ENCODE results near the gene FBN1. TPM values are rescaled to one million over a fixed set of nuclear protein-coding genes. Genes with fewer than 3 reads are reported as not detected.

The FBN1 gene
- polyA plus RNA-seq, 2 of the 4 experiments (the other 2 are of a cell fraction): 6.3 to 9.4 TPM

DNA sequence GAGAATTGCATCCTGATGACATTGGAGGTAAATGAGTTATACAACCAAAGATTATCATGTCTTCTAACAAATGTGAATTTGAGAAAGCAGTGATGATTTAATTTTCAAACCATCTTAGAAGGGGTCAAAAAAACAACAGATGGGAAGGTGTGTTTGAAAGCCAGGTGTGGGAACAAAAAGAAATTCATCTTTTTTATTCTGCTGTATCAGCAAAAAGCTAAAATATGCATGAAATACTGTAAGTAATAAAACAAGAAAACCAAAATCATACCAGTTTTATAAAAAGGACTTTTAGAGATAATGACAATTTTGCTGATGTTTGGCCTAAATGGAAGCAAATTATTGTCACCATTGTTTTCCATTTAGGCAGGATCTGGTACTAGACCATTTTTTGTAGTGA, 145.5 kb downstream of the FBN1 start:
- H3K4me2 ChIP-seq: no peak overlapping the region
- ATAC-seq (no peak), FAIRE-seq (no peak), DNase-seq (ENCODE audit: low read depth in 1 of 2, low spot score in 1 of 2) (no peak)
- H3K9me3 ChIP-seq: no peaks in the 10 kb centered on the region
- ChIA-PET POLR2A (no interaction called here), CTCF (interaction anchor here (1.3 kb wide), 1 partner anchor 141 kb away, joined by 3 read pairs; no protein-coding TSS in a partner anchor)
- TF ChIP-seq FOSB (CRISPR knock-in tag; IDR thresholded peaks at IDR 0.05): no peak
- peak; percentile 95 for TF ChIP-seq MAFK (IDR thresholded peaks at IDR 0.05; ENCODE audit: partially characterized antibody)
- no peak overlapping the region for H3K27ac ChIP-seq
- H3K4me1 ChIP-seq: no peaks in the 10 kb centered on the region
- no peak overlapping the region for H3K4me3 ChIP-seq

- POLR2A ChIA-PET: no interaction called here
- H3K4me3 ChIP-seq: no peak overlapping the region
- ATAC-seq: no peak
- no peak for FAIRE-seq
- TF ChIP-seq FOSB (CRISPR knock-in tag; IDR thresholded peaks at IDR 0.05) (no peak), EHMT2 (IDR thresholded peaks at IDR 0.05; ENCODE audit: low read depth) (no peak), GATA3 (IDR thresholded peaks at IDR 0.05; ENCODE audit: borderline replicate concordance) (no peak), KDM5A (IDR thresholded peaks at IDR 0.05) (no peak), FOXS1 (CRISPR knock-in tag; IDR thresholded peaks at IDR 0.05) (no peak), SMC3 (IDR thresholded peaks at IDR 0.05) (no peak), RCOR1 (IDR thresholded peaks at IDR 0.05; ENCODE audit: low read depth, low read length) (no peak), NR3C1 (IDR thresholded peaks at IDR 0.05) (no peak), RAD21 (conservative IDR thresholded peaks at IDR 0.05 in 1 of 2, IDR thresholded peaks at IDR 0.05 in 1 of 2) (no peak), JUN (IDR thresholded peaks at IDR 0.05) (no peak), NFE2L2 (conservative IDR thresholded peaks at IDR 0.05; ENCODE audit: low read length) (no peak), ZC3H11A (IDR thresholded peaks at IDR 0.05) (no peak), ZNF302 (CRISPR knock-in tag; IDR thresholded peaks at IDR 0.05) (no peak), HOXB13 (CRISPR knock-in tag; IDR thresholded peaks at IDR 0.05; ENCODE audit: low read depth) (no peak), POLR2AphosphoS2 (conservative IDR thresholded peaks at IDR 0.05; ENCODE audit: low read length) (no peak), MAZ (IDR thresholded peaks at IDR 0.05; ENCODE audit: borderline replicate concordance, low read depth, low read length) (no peak), NPAS2 (CRISPR knock-in tag; IDR thresholded peaks at IDR 0.05; ENCODE audit: borderline replicate concordance) (no peak)
- TF ChIP-seq, protein P1, sequence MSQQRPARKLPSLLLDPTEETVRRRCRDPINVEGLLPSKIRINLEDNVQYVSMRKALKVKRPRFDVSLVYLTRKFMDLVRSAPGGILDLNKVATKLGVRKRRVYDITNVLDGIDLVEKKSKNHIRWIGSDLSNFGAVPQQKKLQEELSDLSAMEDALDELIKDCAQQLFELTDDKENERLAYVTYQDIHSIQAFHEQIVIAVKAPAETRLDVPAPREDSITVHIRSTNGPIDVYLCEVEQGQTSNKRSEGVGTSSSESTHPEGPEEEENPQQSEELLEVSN (IDR thresholded peaks at IDR 0.05; ENCODE audit: borderline replicate concordance, low read depth): no peak
- TF ChIP-seq, protein P2, sequence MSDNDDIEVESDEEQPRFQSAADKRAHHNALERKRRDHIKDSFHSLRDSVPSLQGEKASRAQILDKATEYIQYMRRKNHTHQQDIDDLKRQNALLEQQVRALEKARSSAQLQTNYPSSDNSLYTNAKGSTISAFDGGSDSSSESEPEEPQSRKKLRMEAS (IDR thresholded peaks at IDR 0.05): no peak
- TF ChIP-seq, protein P3, sequence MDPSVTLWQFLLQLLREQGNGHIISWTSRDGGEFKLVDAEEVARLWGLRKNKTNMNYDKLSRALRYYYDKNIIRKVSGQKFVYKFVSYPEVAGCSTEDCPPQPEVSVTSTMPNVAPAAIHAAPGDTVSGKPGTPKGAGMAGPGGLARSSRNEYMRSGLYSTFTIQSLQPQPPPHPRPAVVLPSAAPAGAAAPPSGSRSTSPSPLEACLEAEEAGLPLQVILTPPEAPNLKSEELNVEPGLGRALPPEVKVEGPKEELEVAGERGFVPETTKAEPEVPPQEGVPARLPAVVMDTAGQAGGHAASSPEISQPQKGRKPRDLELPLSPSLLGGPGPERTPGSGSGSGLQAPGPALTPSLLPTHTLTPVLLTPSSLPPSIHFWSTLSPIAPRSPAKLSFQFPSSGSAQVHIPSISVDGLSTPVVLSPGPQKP (IDR thresholded peaks at IDR 0.05; ENCODE audit: low read depth, low read length): no peak
- no peak for DNase-seq (ENCODE audit: low read depth in 1 of 2, low spot score in 1 of 2)
- H3K27ac ChIP-seq: no peak overlapping the region
- no peaks in the 10 kb centered on the region for H3K4me1 ChIP-seq
- 88% methylated on average over 3 of the region's 3 CpGs for WGBS (ENCODE audit: missing lambda C conversion rate)
- H3K9me3 ChIP-seq: no peaks in the 10 kb centered on the region
- CTCF ChIA-PET: no interaction called here
- no peak overlapping the region for H3K4me2 ChIP-seq
Measured at GRCh38 chr15:48498828-48499227, 146.7 kb downstream of the FBN1 start.

- WGBS (ENCODE audit: missing lambda C conversion rate): 92% methylated on average over 2 of the region's 2 CpGs
- Histone ChIP-seq H3K4me2 (no peak overlapping the region), H3K27ac (no peak overlapping the region), H3K4me1 (no peaks in the 10 kb centered on the region), H3K9me3 (no peaks in the 10 kb centered on the region), H3K4me3 (no peak overlapping the region)
- ATAC-seq (no peak), FAIRE-seq (no peak), DNase-seq (ENCODE audit: low read depth in 1 of 2, low spot score in 1 of 2) (no peak)
- TF ChIP-seq BCL3 (IDR thresholded peaks at IDR 0.05) (no peak), JUN (IDR thresholded peaks at IDR 0.05) (no peak), EHMT2 (IDR thresholded peaks at IDR 0.05; ENCODE audit: low read depth) (no peak), HOXA7 (CRISPR knock-in tag; IDR thresholded peaks at IDR 0.05) (no peak), MAFK (IDR thresholded peaks at IDR 0.05; ENCODE audit: partially characterized antibody) (no peak), SREBF2 (IDR thresholded peaks at IDR 0.05) (no peak), CBX8 (IDR thresholded peaks at IDR 0.05) (no peak), JUNB (IDR thresholded peaks at IDR 0.05) (no peak), MYC (IDR thresholded peaks at IDR 0.05; ENCODE audit: borderline replicate concordance, low read length) (no peak), CEBPB (IDR thresholded peaks at IDR 0.05) (no peak), RCOR1 (IDR thresholded peaks at IDR 0.05; ENCODE audit: low read depth, low read length) (no peak)
- TF ChIP-seq, protein P4, sequence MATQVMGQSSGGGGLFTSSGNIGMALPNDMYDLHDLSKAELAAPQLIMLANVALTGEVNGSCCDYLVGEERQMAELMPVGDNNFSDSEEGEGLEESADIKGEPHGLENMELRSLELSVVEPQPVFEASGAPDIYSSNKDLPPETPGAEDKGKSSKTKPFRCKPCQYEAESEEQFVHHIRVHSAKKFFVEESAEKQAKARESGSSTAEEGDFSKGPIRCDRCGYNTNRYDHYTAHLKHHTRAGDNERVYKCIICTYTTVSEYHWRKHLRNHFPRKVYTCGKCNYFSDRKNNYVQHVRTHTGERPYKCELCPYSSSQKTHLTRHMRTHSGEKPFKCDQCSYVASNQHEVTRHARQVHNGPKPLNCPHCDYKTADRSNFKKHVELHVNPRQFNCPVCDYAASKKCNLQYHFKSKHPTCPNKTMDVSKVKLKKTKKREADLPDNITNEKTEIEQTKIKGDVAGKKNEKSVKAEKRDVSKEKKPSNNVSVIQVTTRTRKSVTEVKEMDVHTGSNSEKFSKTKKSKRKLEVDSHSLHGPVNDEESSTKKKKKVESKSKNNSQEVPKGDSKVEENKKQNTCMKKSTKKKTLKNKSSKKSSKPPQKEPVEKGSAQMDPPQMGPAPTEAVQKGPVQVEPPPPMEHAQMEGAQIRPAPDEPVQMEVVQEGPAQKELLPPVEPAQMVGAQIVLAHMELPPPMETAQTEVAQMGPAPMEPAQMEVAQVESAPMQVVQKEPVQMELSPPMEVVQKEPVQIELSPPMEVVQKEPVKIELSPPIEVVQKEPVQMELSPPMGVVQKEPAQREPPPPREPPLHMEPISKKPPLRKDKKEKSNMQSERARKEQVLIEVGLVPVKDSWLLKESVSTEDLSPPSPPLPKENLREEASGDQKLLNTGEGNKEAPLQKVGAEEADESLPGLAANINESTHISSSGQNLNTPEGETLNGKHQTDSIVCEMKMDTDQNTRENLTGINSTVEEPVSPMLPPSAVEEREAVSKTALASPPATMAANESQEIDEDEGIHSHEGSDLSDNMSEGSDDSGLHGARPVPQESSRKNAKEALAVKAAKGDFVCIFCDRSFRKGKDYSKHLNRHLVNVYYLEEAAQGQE (IDR thresholded peaks at IDR 0.05): no peak
- ChIA-PET POLR2A (no interaction called here), CTCF (no interaction called here)
Measured at GRCh38 chr15:48494631-48495030, 150.9 kb downstream of the FBN1 start.
